GM12891 (cell line): ENCODE measurements around the gene WRAP73.
"Not testable (repeated sequence)": the region's sequence is repeated elsewhere in the genome, so short reads cannot be mapped to it uniquely, and the experiment has no call there.

ENCODE experiments used
- DNase-seq: peaks from one replicate; pipeline ENCODE4 v3.0.0; 2011; ENCODE audit warnings: low spot score; ENCODE audit not compliant: insufficient read length
- FAIRE-seq: peaks from 2 replicates; lab custom pipeline; 2011; peaks lifted over from hg19 to GRCh38; lab: Jason Lieb, UNC
- PAX5 ChIP-seq: IDR thresholded peaks from 2 replicates; pipeline ENCODE4 v1.6.1; 2011; ENCODE audit warnings: low read length, moderate library complexity, mild to moderate bottlenecking; ENCODE audit not compliant: insufficient read depth, severe bottlenecking
- POLR2A ChIP-seq: IDR thresholded peaks from 2 replicates; pipeline ENCODE4 v1.6.1; 2011; ENCODE audit warnings: low read depth, low read length, control low read depth
- POLR2AphosphoS5 ChIP-seq: IDR thresholded peaks from 2 replicates; pipeline ENCODE4 v1.6.1; 2011; ENCODE audit warnings: low read depth, low read length, control low read depth
- POU2F2 ChIP-seq: IDR thresholded peaks from 2 replicates; pipeline ENCODE4 v1.6.1; 2011; ENCODE audit warnings: low read depth, mild to moderate bottlenecking, control low read depth, low read length, moderate library complexity
- SPI1 ChIP-seq: IDR thresholded peaks from 2 replicates; pipeline ENCODE4 v1.6.1; 2011; ENCODE audit warnings: low read depth, low read length, control low read depth
- TAF1 ChIP-seq: IDR thresholded peaks from 2 replicates; pipeline ENCODE4 v1.6.1; 2011; ENCODE audit warnings: low read depth, low read length, control low read depth

The WRAP73 gene

GRCh38 chr1:3594706-3595377, 55.1 kb downstream of the WRAP73 start:
- FAIRE-seq (no peak), DNase-seq (no peak)
- TF ChIP-seq PAX5: no peak
- no peak for TF ChIP-seq POLR2A
- TF ChIP-seq POLR2AphosphoS5: no peak
- no peak for TF ChIP-seq SPI1
- TF ChIP-seq POU2F2: no peak
- TF ChIP-seq TAF1: no peak

GRCh38 chr1:3593745-3594144, 56.2 kb downstream of the WRAP73 start:
- no peak for TF ChIP-seq POLR2AphosphoS5
- no peak for TF ChIP-seq POU2F2
- TF ChIP-seq PAX5: no peak
- TF ChIP-seq POLR2A: no peak
- no peak for TF ChIP-seq TAF1
- TF ChIP-seq SPI1: no peak
- no peak for FAIRE-seq

GRCh38 chr1:3593334-3593733, 56.6 kb downstream of the WRAP73 start:
- TF ChIP-seq SPI1: no peak
- no peak for TF ChIP-seq POLR2AphosphoS5
- TF ChIP-seq POLR2A: no peak
- TF ChIP-seq POU2F2: no peak
- TF ChIP-seq PAX5: no peak
- TF ChIP-seq TAF1: no peak
- DNase-seq (no peak), FAIRE-seq (no peak)

More at GRCh38 chr1:3593745-3594144, 56.2 kb downstream of the WRAP73 start:
- DNase-seq: no peak

GRCh38 chr1:3590951-3591865, 58.7 kb downstream of the WRAP73 start:
- TF ChIP-seq PAX5: no peak
- TF ChIP-seq TAF1: no peak
- no peak for TF ChIP-seq SPI1
- TF ChIP-seq POU2F2: no peak
- TF ChIP-seq POLR2AphosphoS5: no peak
- no peak for FAIRE-seq
- no peak for DNase-seq

- TF ChIP-seq TAF1: no peak
- TF ChIP-seq PAX5: no peak
- no peak for TF ChIP-seq SPI1
- no peak for TF ChIP-seq POLR2AphosphoS5
- no peak for TF ChIP-seq POLR2A
- TF ChIP-seq POU2F2: no peak
- FAIRE-seq (no peak), DNase-seq (no peak)
Observed at GRCh38 chr1:3590139-3590763, 59.7 kb downstream of the WRAP73 start.

GRCh38 chr1:3588395-3588794, 61.5 kb downstream of the WRAP73 start:
- TF ChIP-seq POU2F2: no peak
- TF ChIP-seq PAX5: no peak
- no peak for TF ChIP-seq POLR2A
- no peak for TF ChIP-seq SPI1
- no peak for TF ChIP-seq TAF1
- TF ChIP-seq POLR2AphosphoS5: no peak
- FAIRE-seq: no peak
- no peak for DNase-seq

GRCh38 chr1:3586986-3587759, 62.7 kb downstream of the WRAP73 start:
- FAIRE-seq: no peak
- no peak for TF ChIP-seq PAX5
- TF ChIP-seq POU2F2: no peak
- no peak for TF ChIP-seq SPI1
- no peak for TF ChIP-seq POLR2AphosphoS5
- no peak for TF ChIP-seq POLR2A
- no peak for TF ChIP-seq TAF1
- no peak for DNase-seq

GRCh38 chr1:3585940-3586568, 63.8 kb downstream of the WRAP73 start:
- DNase-seq (no peak), FAIRE-seq (peak; percentile 38)
- no peak for TF ChIP-seq SPI1
- TF ChIP-seq POU2F2: no peak
- TF ChIP-seq POLR2A: no peak
- TF ChIP-seq POLR2AphosphoS5: no peak
- TF ChIP-seq TAF1: no peak
- no peak for TF ChIP-seq PAX5

- FAIRE-seq: peak; percentile 94
- not testable (repeated sequence) for DNase-seq
Observed at GRCh38 chr1:3585353-3585868, 64.5 kb downstream of the WRAP73 start.
